K562 (cell line): Measurements from ENCODE around the gene RYR3. TPM values are rescaled to one million over a fixed set of nuclear protein-coding genes. Genes with fewer than 3 reads are reported as not detected.

Source experiments
- ERF ChIP-seq: fragments of 450-650 bp; formaldehyde crosslinking; IDR thresholded peaks from 2 replicates; pipeline ENCODE4 v1.4.0; 2020; ENCODE audit warnings: mild to moderate bottlenecking, mixed read lengths
- PHF8 ChIP-seq: fragments of 200-600 bp; sonication (generic); IDR thresholded peaks from 2 replicates; pipeline ENCODE4 v1.6.1; 2012; ENCODE audit warnings: mixed run types, mild to moderate bottlenecking, inconsistent platforms, low read length, moderate library complexity, borderline replicate concordance
- PPARD ChIP-seq: fragments of 250-450 bp; sonication (Bioruptor Pico); IDR thresholded peaks from 2 replicates; pipeline ENCODE4 v1.8.0; 2022; ENCODE audit warnings: inconsistent platforms, mild to moderate bottlenecking, moderate library complexity
- SRSF3 ChIP-seq: fragments of 200-400 bp; formaldehyde crosslinking; IDR thresholded peaks from 2 replicates; pipeline ENCODE4 v1.6.1; 2016; ENCODE audit warnings: mild to moderate bottlenecking, low read length, moderate library complexity; ENCODE audit not compliant: insufficient read depth
- ZNF197 ChIP-seq: fragments of 200-800 bp; sonication (Bioruptor generic); IDR thresholded peaks from 2 replicates; pipeline ENCODE4 v1.6.1; 2016; ENCODE audit warnings: low read depth, missing genetic modification characterization, missing compliant biosample characterization
- ZNF507 ChIP-seq: conservative IDR thresholded peaks from 2 replicates; pipeline ENCODE4 v1.6.1; 2017; ENCODE audit warnings: missing genetic modification characterization, missing compliant biosample characterization
- polyA plus RNA-seq, 8 experiments: library from polyadenylated mRNA; depleted of rRNA in 4 of 8; stranded (reverse) in 5 of 8; unstranded in 3 of 8; fragments of >200 nt; fragmentation: Nextera tagmentation in 2 of 8; fragmentation: Illumina TruSeq in 1 of 8; extraction: Ambion mirVana in 2 of 8; extraction: Trizol in 1 of 8; gene quantifications; 2 replicates each; pipeline versions ENCODE4 v1.2.1 to v1.2.3, GENCODE V29; 2011 to 2014; ENCODE audit warnings: inconsistent platforms in 1 of 8, missing spikeins in 1 of 8
- total RNA-seq, 7 experiments: library from RNA; depleted of rRNA in 6 of 7; stranded (reverse); fragments of >200 nt in 6 of 7; fragmentation: Illumina TruSeq in 2 of 7; extraction: Trizol in 2 of 7; gene quantifications; 2 replicates each; pipeline versions ENCODE4 v1.2.1 to v1.2.3, GENCODE V29; 2011 to 2021; ENCODE audit warnings: low replicate concordance in 1 of 7
- TF ChIP-seq, protein P1 (sequence below): fragments of 450-650 bp; IDR thresholded peaks from 2 replicates; pipeline ENCODE4 v1.6.1; 2016; ENCODE audit warnings: mild to moderate bottlenecking, moderate library complexity
- TF ChIP-seq, protein P2 (sequence below): fragments of 250-450 bp; sonication (Bioruptor Pico); IDR thresholded peaks from 2 replicates; pipeline ENCODE4 v1.4.0; 2020

RYR3 gene
- total and polyA plus RNA-seq, 9 of the 15 experiments (the other 6 are each of a cell fraction or from before 2014, with no cell fraction given) = 0.04 TPM; not detected in 8

GRCh38 chr15:33369941-33370622 is 59.3 kb downstream of the RYR3 start (continued):
- TF ChIP-seq, protein P1, sequence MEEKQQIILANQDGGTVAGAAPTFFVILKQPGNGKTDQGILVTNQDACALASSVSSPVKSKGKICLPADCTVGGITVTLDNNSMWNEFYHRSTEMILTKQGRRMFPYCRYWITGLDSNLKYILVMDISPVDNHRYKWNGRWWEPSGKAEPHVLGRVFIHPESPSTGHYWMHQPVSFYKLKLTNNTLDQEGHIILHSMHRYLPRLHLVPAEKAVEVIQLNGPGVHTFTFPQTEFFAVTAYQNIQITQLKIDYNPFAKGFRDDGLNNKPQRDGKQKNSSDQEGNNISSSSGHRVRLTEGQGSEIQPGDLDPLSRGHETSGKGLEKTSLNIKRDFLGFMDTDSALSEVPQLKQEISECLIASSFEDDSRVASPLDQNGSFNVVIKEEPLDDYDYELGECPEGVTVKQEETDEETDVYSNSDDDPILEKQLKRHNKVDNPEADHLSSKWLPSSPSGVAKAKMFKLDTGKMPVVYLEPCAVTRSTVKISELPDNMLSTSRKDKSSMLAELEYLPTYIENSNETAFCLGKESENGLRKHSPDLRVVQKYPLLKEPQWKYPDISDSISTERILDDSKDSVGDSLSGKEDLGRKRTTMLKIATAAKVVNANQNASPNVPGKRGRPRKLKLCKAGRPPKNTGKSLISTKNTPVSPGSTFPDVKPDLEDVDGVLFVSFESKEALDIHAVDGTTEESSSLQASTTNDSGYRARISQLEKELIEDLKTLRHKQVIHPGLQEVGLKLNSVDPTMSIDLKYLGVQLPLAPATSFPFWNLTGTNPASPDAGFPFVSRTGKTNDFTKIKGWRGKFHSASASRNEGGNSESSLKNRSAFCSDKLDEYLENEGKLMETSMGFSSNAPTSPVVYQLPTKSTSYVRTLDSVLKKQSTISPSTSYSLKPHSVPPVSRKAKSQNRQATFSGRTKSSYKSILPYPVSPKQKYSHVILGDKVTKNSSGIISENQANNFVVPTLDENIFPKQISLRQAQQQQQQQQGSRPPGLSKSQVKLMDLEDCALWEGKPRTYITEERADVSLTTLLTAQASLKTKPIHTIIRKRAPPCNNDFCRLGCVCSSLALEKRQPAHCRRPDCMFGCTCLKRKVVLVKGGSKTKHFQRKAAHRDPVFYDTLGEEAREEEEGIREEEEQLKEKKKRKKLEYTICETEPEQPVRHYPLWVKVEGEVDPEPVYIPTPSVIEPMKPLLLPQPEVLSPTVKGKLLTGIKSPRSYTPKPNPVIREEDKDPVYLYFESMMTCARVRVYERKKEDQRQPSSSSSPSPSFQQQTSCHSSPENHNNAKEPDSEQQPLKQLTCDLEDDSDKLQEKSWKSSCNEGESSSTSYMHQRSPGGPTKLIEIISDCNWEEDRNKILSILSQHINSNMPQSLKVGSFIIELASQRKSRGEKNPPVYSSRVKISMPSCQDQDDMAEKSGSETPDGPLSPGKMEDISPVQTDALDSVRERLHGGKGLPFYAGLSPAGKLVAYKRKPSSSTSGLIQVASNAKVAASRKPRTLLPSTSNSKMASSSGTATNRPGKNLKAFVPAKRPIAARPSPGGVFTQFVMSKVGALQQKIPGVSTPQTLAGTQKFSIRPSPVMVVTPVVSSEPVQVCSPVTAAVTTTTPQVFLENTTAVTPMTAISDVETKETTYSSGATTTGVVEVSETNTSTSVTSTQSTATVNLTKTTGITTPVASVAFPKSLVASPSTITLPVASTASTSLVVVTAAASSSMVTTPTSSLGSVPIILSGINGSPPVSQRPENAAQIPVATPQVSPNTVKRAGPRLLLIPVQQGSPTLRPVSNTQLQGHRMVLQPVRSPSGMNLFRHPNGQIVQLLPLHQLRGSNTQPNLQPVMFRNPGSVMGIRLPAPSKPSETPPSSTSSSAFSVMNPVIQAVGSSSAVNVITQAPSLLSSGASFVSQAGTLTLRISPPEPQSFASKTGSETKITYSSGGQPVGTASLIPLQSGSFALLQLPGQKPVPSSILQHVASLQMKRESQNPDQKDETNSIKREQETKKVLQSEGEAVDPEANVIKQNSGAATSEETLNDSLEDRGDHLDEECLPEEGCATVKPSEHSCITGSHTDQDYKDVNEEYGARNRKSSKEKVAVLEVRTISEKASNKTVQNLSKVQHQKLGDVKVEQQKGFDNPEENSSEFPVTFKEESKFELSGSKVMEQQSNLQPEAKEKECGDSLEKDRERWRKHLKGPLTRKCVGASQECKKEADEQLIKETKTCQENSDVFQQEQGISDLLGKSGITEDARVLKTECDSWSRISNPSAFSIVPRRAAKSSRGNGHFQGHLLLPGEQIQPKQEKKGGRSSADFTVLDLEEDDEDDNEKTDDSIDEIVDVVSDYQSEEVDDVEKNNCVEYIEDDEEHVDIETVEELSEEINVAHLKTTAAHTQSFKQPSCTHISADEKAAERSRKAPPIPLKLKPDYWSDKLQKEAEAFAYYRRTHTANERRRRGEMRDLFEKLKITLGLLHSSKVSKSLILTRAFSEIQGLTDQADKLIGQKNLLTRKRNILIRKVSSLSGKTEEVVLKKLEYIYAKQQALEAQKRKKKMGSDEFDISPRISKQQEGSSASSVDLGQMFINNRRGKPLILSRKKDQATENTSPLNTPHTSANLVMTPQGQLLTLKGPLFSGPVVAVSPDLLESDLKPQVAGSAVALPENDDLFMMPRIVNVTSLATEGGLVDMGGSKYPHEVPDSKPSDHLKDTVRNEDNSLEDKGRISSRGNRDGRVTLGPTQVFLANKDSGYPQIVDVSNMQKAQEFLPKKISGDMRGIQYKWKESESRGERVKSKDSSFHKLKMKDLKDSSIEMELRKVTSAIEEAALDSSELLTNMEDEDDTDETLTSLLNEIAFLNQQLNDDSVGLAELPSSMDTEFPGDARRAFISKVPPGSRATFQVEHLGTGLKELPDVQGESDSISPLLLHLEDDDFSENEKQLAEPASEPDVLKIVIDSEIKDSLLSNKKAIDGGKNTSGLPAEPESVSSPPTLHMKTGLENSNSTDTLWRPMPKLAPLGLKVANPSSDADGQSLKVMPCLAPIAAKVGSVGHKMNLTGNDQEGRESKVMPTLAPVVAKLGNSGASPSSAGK = no peak
- TF ChIP-seq ERF (CRISPR knock-in tag) = no peak
- TF ChIP-seq PPARD (CRISPR knock-in tag) = no peak
- TF ChIP-seq, protein P2, sequence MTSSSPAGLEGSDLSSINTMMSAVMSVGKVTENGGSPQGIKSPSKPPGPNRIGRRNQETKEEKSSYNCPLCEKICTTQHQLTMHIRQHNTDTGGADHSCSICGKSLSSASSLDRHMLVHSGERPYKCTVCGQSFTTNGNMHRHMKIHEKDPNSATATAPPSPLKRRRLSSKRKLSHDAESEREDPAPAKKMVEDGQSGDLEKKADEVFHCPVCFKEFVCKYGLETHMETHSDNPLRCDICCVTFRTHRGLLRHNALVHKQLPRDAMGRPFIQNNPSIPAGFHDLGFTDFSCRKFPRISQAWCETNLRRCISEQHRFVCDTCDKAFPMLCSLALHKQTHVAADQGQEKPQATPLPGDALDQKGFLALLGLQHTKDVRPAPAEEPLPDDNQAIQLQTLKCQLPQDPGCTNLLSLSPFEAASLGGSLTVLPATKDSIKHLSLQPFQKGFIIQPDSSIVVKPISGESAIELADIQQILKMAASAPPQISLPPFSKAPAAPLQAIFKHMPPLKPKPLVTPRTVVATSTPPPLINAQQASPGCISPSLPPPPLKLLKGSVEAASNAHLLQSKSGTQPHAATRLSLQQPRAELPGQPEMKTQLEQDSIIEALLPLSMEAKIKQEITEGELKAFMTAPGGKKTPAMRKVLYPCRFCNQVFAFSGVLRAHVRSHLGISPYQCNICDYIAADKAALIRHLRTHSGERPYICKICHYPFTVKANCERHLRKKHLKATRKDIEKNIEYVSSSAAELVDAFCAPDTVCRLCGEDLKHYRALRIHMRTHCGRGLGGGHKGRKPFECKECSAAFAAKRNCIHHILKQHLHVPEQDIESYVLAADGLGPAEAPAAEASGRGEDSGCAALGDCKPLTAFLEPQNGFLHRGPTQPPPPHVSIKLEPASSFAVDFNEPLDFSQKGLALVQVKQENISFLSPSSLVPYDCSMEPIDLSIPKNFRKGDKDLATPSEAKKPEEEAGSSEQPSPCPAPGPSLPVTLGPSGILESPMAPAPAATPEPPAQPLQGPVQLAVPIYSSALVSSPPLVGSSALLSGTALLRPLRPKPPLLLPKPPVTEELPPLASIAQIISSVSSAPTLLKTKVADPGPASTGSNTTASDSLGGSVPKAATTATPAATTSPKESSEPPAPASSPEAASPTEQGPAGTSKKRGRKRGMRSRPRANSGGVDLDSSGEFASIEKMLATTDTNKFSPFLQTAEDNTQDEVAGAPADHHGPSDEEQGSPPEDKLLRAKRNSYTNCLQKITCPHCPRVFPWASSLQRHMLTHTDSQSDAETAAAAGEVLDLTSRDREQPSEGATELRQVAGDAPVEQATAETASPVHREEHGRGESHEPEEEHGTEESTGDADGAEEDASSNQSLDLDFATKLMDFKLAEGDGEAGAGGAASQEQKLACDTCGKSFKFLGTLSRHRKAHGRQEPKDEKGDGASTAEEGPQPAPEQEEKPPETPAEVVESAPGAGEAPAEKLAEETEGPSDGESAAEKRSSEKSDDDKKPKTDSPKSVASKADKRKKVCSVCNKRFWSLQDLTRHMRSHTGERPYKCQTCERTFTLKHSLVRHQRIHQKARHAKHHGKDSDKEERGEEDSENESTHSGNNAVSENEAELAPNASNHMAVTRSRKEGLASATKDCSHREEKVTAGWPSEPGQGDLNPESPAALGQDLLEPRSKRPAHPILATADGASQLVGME = no peak
- TF ChIP-seq ZNF507 (tag) = no peak
- no peak for TF ChIP-seq ZNF197 (CRISPR knock-in tag)
- TF ChIP-seq SRSF3 = no peak
- no peak for TF ChIP-seq PHF8
